Measurements from ENCODE around the gene RGS3. TPM values are rescaled to one million over a fixed set of nuclear protein-coding genes. Genes with fewer than 3 reads are reported as not detected.
A peak's percentile ranks its signal among the peaks of the same experiment; 100 is the strongest.

Gene RGS3
- total RNA-seq, 2 experiments from 2014 or later: 51.0 to 51.5 TPM

GRCh38 chr9:113578882-113579282, 115.4 kb downstream of the RGS3 start:
- Mint-ChIP-seq H3K36me3 (ENCODE audit: low read depth) (peaks cover 31% of the 10 kb centered on the region), H3K27ac (peak overlapping the region; percentile 95), H3K4me1 (ENCODE audit: low read depth) (peaks cover 83% of the 10 kb centered on the region), H3K4me3 (peak overlapping the region; percentile 85), H3K9me3 (no peaks in the 10 kb centered on the region), H3K27me3 (no peaks in the 10 kb centered on the region)
- ATAC-seq (peak; percentile 71), DNase-seq (peak; percentile 96)
- no peak for TF ChIP-seq CTCF (IDR thresholded peaks at IDR 0.05)
- CTCF ChIA-PET: interaction anchor here (0.8 to 6.3 kb wide), 22 partner anchors 8 to 304 kb away, joined by 3 to 88 read pairs (median 3); no protein-coding TSS in a partner anchor
- intact Hi-C loops (cut with micrococcal nuclease): loop anchor here (2.0 kb wide), 2 partner anchors 56 to 132 kb away; no protein-coding TSS in a partner anchor
- POLR2A ChIA-PET: interaction anchor here (0.6 to 6.2 kb wide), 20 partner anchors 9 to 357 kb away, joined by 3 to 50 read pairs (median 4); partner anchors contain the start of genes ALAD, C9orf43, POLE3 and SLC31A1

- H3K27ac Mint-ChIP-seq: peak overlapping the region; percentile 95
- POLR2A ChIA-PET: interaction anchor here (0.6 to 6.2 kb wide), 22 partner anchors 9 to 358 kb away, joined by 3 to 50 read pairs (median 4); partner anchors contain the start of genes ALAD, C9orf43, POLE3 and SLC31A1
- H3K4me3 Mint-ChIP-seq: peak overlapping the region; percentile 85
- H3K4me1 Mint-ChIP-seq (ENCODE audit: low read depth): peaks cover 79% of the 10 kb centered on the region
- H3K27me3 Mint-ChIP-seq: no peaks in the 10 kb centered on the region
- ATAC-seq: peak; percentile 8
- no peak for TF ChIP-seq CTCF (IDR thresholded peaks at IDR 0.05)
- DNase-seq: peak; percentile 60
- CTCF ChIA-PET: interaction anchor here (0.7 to 6.3 kb wide), 22 partner anchors 10 to 305 kb away, joined by 3 to 88 read pairs (median 3); partner anchors contain the start of genes ALAD, CDC26 and PRPF4
- H3K36me3 Mint-ChIP-seq (ENCODE audit: low read depth): peaks cover 34% of the 10 kb centered on the region
- H3K9me3 Mint-ChIP-seq: no peaks in the 10 kb centered on the region
- intact Hi-C loops (cut with micrococcal nuclease): loop anchor here (2.0 kb wide), 2 partner anchors 57 to 133 kb away; no protein-coding TSS in a partner anchor
These were observed 115.9 kb downstream of the RGS3 start for GRCh38 chr9:113579283-113580040.

GRCh38 chr9:113580041-113580953, 116.8 kb downstream of the RGS3 start:
- no peaks in the 10 kb centered on the region for H3K9me3 Mint-ChIP-seq

GRCh38 chr9:113580954-113581311, 117.4 kb downstream of the RGS3 start:
- Mint-ChIP-seq H3K36me3 (ENCODE audit: low read depth) (peaks cover 44% of the 10 kb centered on the region), H3K9me3 (no peaks in the 10 kb centered on the region), H3K4me3 (peak overlapping the region; percentile 85), H3K27ac (peak overlapping the region; percentile 95), H3K4me1 (ENCODE audit: low read depth) (peaks cover 85% of the 10 kb centered on the region), H3K27me3 (no peaks in the 10 kb centered on the region)
- POLR2A ChIA-PET: interaction anchor here (1.2 to 6.2 kb wide), 5 partner anchors 57 to 171 kb away, joined by 5 to 50 read pairs (median 29); partner anchors contain the start of genes C9orf43 and POLE3
- CTCF ChIA-PET: interaction anchor here (1.0 to 27.7 kb wide), 10 partner anchors 9 to 306 kb away, joined by 3 to 621 read pairs (median 18); partner anchors contain the start of genes C9orf43, CDC26, POLE3 and PRPF4
- TF ChIP-seq CTCF (IDR thresholded peaks at IDR 0.05): no peak
- intact Hi-C loops (cut with micrococcal nuclease): no loop called here
- DNase-seq (peak; percentile 24), ATAC-seq (no peak)

More at GRCh38 chr9:113580041-113580953, 116.8 kb downstream of the RGS3 start:
- DNase-seq: peak; percentile 86
- peaks cover 84% of the 10 kb centered on the region for H3K4me1 Mint-ChIP-seq (ENCODE audit: low read depth)
- peak overlapping the region; percentile 85 for H3K4me3 Mint-ChIP-seq
- ChIA-PET CTCF (interaction anchor here (0.7 to 6.3 kb wide), 14 partner anchors 10 to 306 kb away, joined by 3 to 88 read pairs (median 10); partner anchors contain the start of genes ALAD, CDC26 and PRPF4), POLR2A (interaction anchor here (1.0 to 6.2 kb wide), 13 partner anchors 8 to 359 kb away, joined by 3 to 50 read pairs (median 5); partner anchors contain the start of genes ALAD and SLC31A1)
- ATAC-seq: peak; percentile 20
- H3K27ac Mint-ChIP-seq: peak overlapping the region; percentile 95
- TF ChIP-seq CTCF (IDR thresholded peaks at IDR 0.05): no peak
- H3K27me3 Mint-ChIP-seq: no peaks in the 10 kb centered on the region
- intact Hi-C loops (cut with micrococcal nuclease): no loop called here
- H3K36me3 Mint-ChIP-seq (ENCODE audit: low read depth): peaks cover 41% of the 10 kb centered on the region

All from activated CD8-positive, alpha-beta T cell treated with anti-CD3 and anti-CD28 coated beads for 36 hours (primary cell).